Esophagus muscularis mucosa (tissue), 3 donors: ENCODE results near the gene ASPDH.

Experiments
- CTCF ChIP-seq, 3 experiments: fragments of 200-600 bp in 2 of 3; fragments of 450-650 bp in 1 of 3; sonication (generic) in 2 of 3; IDR thresholded peaks; one replicate each; pipeline ENCODE4 v1.5.1; 2017 to 2019; ENCODE audit warnings: antibody characterized with exemption in 3 of 3, mild to moderate bottlenecking in 2 of 3, moderate library complexity in 1 of 3
- POLR2A ChIP-seq: fragments of 450-650 bp; IDR thresholded peaks from one replicate; pipeline ENCODE4 v1.6.1; 2017; ENCODE audit warnings: antibody characterized with exemption, moderate library complexity, mild to moderate bottlenecking, low read depth
- POLR2AphosphoS5 ChIP-seq, 2 donors: sonication (generic); formaldehyde crosslinking; IDR thresholded peaks; one replicate each; pipeline ENCODE4 v1.6.1; 2017; ENCODE audit warnings: antibody characterized with exemption in 2 of 2

GRCh38 chr19:50490411-50490811 lies 23.3 kb downstream of the ASPDH start:
- TF ChIP-seq POLR2A (no peak), CTCF (IDR thresholded peaks at IDR 0.05) (no peak), POLR2AphosphoS5 (IDR thresholded peaks at IDR 0.05) (no peak)
